ENCODE results near the gene HIVEP2. TPM values are rescaled to one million over a fixed set of nuclear protein-coding genes. Genes with fewer than 3 reads are reported as not detected.
A peak's percentile ranks its signal among the peaks of the same experiment; 100 is the strongest.

HIVEP2 gene
- total RNA-seq, 1 donor from 2014 or later: 17.2 TPM

- no peak for DNase-seq (ENCODE audit: low read depth)
These were observed 123.1 kb downstream of the HIVEP2 start for GRCh38 chr6:142821860-142822259.

GRCh38 chr6:142821164-142821716, 123.7 kb downstream of the HIVEP2 start:
- no peak for DNase-seq (ENCODE audit: low read depth)

GRCh38 chr6:142820338-142821051, 124.5 kb downstream of the HIVEP2 start:
- DNase-seq (ENCODE audit: low read depth): no peak

- DNase-seq (ENCODE audit: low read depth): peak; percentile 40
These were observed 125.2 kb downstream of the HIVEP2 start for GRCh38 chr6:142819603-142820337.

- DNase-seq (ENCODE audit: low read depth): no peak
These were observed 128.5 kb downstream of the HIVEP2 start for GRCh38 chr6:142816486-142816885.

GRCh38 chr6:142816031-142816430, 128.9 kb downstream of the HIVEP2 start:
- DNase-seq (ENCODE audit: low read depth): peak; percentile 64

- no peak for DNase-seq (ENCODE audit: low read depth)
These were observed 133.1 kb downstream of the HIVEP2 start for GRCh38 chr6:142811923-142812322.

GRCh38 chr6:142810952-142811514, 133.9 kb downstream of the HIVEP2 start:
- DNase-seq (ENCODE audit: low read depth): no peak

- no peak for DNase-seq (ENCODE audit: low read depth)
These were observed 135.0 kb downstream of the HIVEP2 start for GRCh38 chr6:142809947-142810346.

- DNase-seq (ENCODE audit: low read depth): no peak
These were observed 136.4 kb downstream of the HIVEP2 start for GRCh38 chr6:142808405-142809061.

GRCh38 chr6:142805042-142805441, 139.9 kb downstream of the HIVEP2 start:
- DNase-seq (ENCODE audit: low read depth): no peak

GRCh38 chr6:142804490-142804889, 140.5 kb downstream of the HIVEP2 start:
- no peak for DNase-seq (ENCODE audit: low read depth)

- no peak for DNase-seq (ENCODE audit: low read depth)
These were observed 141.4 kb downstream of the HIVEP2 start for GRCh38 chr6:142803495-142804058.

- DNase-seq (ENCODE audit: low read depth): no peak
These were observed 141.9 kb downstream of the HIVEP2 start for GRCh38 chr6:142803032-142803431.

GRCh38 chr6:142802124-142802523, 142.9 kb downstream of the HIVEP2 start:
- DNase-seq (ENCODE audit: low read depth): peak; percentile 88

GRCh38 chr6:142800240-142800639, 144.7 kb downstream of the HIVEP2 start:
- no peak for DNase-seq (ENCODE audit: low read depth)

GRCh38 chr6:142799639-142800038, 145.3 kb downstream of the HIVEP2 start:
- DNase-seq (ENCODE audit: low read depth): no peak

GRCh38 chr6:142797159-142797558, 147.8 kb downstream of the HIVEP2 start:
- no peak for DNase-seq (ENCODE audit: low read depth)

- no peak for DNase-seq (ENCODE audit: low read depth)
These were observed 148.4 kb downstream of the HIVEP2 start for GRCh38 chr6:142796571-142796970.

GRCh38 chr6:142796024-142796423, 149.0 kb downstream of the HIVEP2 start:
- DNase-seq (ENCODE audit: low read depth): no peak

- DNase-seq (ENCODE audit: low read depth): no peak
These were observed 150.6 kb downstream of the HIVEP2 start for GRCh38 chr6:142794424-142794823.

All from myocyte (in vitro differentiated cells).